NCI-H146 (cell line): ENCODE measurements around the gene BTLA.
A peak's percentile ranks its signal among the peaks of the same experiment; 100 is the strongest.
"Not testable (repeated sequence)": the region's sequence is repeated elsewhere in the genome, so short reads cannot be mapped to it uniquely, and the experiment has no call there.

Source experiments
- DNase-seq: peaks from one replicate; lab custom pipeline; 2025; lab: John Stamatoyannopoulos, UW

Gene BTLA, protein sequence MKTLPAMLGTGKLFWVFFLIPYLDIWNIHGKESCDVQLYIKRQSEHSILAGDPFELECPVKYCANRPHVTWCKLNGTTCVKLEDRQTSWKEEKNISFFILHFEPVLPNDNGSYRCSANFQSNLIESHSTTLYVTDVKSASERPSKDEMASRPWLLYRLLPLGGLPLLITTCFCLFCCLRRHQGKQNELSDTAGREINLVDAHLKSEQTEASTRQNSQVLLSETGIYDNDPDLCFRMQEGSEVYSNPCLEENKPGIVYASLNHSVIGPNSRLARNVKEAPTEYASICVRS

DNA sequence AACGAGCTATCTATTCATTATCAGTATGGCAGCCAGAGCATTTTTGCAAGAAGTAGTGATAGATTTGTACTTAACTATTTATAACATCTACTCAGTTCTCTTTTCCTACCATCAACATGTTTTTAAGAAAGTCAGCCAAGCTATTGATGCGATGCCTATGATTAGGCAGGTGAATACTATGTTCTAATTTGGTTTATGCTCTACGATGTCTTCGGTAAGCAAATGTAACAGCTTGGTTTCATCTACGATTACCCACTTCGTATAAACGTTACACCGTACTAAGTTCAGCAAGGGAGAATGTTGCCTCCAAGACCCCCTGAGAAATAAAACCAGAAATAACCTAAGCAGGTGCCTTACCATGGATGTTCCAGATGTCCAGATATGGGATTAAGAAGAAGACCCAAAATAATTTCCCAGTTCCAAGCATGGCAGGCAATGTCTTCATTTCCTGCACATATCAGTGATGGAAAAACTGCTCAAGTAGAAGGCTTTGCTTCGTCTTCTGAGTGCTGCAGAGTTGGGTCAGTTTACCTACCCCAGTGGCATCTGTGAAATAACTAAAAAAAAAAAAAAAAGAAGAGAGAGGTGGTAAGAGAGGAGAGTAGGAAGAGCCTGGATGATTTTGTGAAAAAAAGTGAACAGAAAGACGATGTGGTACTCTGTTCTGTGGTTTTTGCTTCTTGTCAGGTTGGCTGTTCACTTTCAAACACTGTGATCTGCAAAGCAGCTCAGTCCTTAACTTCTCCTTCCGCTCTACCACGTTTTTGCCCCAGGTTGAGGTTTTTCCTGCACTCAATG, at the start of gene BTLA:
BTLA (minus strand) TSS at position 559 of the 798 bp plus-strand sequence; CDS start at position 445, 114 bp downstream.
- no peak for DNase-seq

DNA sequence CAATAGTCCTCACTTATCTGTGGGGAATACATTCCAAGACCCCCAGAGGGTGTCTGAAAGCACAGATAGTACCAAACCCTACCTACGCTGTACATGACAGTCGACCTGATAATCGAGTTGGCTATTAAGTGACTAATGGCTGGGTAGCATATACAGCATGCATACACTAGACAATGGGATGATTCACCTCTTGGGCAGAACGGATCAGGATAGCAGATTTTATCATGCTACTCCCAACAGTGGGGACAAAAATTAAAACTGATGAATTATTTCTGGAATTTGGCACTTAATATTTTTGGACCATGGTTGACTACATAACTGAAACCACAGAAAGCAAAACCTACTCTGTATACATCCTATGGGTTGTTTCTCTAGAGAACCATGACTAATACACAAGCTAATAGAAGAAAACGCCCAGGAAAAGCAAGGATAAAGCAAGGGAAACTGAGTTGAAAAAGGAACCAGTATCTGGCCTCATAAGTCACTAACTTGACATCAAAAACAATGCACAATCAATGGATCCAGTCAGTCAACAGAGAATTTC, 47.0 kb upstream of the BTLA start:
- DNase-seq: no peak

DNA sequence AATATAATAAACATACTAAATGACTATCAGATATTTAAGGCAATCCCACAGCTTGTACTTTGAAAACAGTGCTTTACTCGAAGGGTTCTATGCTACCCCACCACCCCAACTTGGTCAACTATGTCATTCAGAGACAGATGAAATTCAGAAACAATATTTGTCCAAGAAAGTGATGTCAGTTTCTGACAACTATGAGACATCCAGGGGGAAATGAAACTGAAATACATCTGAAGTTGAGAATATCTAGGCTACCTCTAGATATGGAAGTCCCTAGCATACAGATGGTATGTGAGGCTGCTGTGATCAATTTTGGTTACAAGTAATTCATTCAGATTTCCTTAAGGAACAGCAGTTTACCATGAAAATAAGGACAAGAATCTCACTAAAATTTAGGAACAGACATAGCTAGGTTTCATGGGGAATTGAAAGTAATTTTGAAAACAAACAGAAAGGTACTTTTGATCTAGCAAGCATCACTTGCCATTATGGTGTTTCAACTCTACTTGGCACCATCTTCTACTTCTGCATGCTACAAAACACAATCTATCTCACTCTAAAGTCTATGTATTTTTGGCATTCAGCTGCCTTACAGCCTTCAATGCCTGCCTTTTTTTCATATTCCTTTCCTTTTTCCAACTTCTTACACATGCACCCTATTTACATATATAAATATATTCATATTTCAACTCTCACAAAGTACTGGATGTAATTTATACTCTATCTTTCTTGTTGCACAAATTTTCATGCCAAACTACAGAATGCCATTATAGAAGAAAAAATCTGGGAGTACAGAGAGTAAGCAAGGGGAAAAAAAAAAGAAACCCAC, 40.8 kb upstream of the BTLA start:
- no peak for DNase-seq

DNA sequence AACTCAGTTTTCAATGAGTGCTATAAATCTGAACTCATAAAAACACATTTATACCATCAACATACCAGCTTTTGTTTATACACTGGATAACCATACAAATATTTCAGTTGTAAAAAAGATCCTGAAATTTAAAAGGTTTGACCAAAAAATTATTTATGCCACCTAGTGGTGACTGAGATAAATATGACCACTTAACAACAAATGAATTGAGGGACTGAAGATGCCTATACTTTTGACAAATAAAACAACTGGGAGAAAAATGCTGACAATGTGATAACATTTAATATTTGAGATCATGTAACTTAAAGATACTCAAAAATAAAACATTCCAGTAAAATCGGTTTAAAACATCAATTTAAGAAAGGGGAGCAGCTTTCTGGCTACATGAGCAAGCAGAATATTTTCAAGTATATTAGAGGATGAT, 32.1 kb upstream of the BTLA start:
- peak; percentile 28 for DNase-seq

DNA sequence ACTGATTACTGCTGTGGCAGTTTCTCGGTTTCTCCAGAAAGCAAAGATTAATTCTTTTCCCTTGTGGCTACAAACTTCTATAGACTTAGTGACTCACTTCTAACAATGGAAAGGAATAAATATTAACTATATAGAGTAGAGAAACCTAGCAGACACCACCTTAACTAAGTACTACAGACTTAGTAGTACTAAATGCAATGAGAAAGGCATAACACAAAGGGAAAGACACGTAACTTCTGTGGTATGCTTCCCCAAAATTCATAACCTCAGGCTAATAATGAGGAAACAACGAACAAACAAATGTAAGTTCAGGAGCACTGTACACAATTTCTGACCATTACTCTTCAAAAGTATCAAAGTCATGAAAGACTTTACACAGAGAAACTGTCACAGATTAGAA, 31.3 kb upstream of the BTLA start:
- DNase-seq: no peak

DNA sequence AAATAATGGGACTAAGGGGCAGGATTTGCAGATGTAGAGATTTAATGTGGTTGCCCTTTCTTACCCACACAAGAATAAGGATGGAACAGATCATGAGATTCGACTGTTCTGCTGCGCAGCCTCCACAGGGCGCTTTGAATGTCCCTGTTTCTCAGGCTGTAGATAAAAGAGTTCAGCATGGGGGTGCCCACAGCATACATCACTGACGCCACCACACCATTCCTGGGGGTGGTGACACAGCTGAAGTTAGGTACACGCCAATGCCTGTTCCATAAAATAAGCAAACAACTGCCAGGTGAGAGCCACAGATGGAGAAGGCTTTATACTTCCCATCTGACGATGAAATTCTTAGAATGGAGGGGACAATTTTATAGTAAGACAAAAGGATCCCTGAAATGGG, 24.9 kb upstream of the BTLA start:
- DNase-seq: not testable (repeated sequence)

DNA sequence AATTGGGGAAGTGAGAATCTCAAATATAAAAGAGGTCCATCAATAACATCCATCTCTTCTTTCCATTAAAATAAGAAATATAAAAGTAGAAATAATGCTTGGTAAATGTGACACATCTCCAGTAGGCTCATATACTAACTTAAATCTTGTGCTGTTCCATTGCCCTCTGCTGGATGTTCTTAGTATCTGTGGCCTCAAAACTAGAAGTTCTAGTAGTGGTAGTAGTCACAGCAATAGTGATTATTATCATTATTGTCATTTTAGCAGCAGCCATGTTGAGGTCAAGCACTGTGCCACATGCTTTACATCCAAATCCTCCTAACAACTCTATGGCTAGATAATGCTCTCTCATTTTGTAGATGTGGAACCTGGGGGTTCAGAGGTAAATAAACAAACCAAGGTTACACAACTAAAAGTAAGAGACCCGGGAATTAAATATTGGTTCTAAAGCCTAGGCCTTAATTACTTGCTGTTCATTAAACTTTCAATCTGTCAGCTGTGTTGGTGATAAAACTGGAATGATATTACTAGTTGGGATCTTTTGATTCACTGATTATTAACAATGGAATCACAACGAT, 20.2 kb upstream of the BTLA start:
- peak; percentile 65 for DNase-seq

DNA sequence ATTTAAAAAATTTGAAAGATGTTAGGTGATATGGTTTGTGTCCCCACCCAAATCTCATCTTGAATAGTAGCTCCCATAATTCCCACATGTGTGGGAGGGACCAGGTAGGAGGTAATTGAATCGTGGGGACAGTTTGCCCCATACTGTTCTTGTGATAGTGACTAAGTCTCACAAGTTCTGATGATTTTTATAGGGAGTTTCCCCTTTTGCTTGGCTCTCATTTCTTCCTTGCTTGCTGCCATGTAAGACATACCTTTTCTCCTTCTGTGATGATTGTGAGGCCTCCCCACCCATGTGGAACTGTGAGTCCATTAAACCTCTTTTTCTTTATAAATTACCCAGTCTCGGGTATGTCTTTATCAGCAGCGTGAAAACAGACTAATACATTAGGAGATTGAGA, 19.7 kb upstream of the BTLA start:
- DNase-seq: not testable (repeated sequence)

DNA sequence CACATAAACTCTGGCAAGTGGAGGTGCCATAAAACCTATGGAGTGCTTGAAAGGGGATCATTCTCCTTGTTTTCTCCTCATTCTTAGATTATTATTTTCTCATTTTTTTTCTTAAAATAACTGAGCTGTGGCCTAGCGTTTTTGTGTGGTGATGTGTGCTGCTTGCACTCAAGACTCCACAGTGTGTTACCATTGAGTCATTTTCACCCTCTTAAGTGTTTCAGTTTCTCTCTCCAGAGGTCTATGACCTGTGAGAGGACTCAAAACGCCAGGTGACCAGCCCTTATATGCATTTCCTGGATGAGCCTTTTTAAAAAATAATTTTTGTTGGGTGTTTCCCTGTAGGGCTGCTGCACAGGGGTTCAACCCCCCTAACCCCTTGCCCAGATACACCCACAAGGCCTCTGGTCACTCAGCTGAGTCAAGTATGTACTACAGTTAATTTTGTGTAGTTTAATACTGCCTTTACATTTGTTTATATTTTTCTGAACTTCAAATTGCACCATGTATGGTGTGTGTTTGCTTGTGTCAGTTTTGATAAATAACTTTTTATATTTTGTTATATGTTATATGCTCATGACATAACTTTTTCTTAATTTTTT, 15.4 kb upstream of the BTLA start:
- no peak for DNase-seq

DNA sequence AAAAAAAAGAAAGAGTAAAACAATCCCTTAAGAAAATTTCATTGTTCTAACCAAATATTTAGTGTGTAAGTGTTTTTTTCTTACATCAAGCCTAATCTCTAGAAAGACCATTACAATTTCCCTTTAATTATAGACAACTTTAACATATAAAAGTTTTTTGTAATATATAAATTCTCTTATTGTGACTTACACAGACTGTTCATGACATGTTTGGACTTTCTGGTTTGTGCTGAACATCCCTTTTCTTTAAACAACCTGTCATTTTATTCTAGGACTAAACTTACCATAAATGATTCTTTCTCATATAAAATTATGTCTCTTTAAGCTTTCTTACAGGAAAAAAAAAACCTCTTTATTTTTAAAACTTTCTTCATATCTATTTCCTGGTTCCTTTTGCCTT, 13.0 kb upstream of the BTLA start:
- DNase-seq: no peak

DNA sequence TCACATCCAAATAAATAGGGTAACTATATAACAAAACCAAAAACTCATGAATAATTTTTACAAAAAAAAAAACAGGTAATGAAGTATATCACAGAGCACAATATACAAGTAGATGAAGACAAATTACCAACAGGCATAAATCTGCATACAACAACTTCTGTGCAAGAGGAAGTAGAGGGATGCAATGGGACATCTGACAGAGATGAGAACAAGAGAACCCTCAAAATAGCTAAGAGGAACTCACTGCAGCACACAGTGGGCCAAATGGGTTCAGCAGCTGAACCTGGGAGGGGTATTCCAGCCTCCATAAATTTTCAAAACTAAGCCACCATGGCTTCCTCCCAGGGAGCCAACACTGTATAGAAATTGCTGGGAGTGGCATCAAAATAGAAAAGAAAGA, 9.6 kb upstream of the BTLA start:
- no peak for DNase-seq

DNA sequence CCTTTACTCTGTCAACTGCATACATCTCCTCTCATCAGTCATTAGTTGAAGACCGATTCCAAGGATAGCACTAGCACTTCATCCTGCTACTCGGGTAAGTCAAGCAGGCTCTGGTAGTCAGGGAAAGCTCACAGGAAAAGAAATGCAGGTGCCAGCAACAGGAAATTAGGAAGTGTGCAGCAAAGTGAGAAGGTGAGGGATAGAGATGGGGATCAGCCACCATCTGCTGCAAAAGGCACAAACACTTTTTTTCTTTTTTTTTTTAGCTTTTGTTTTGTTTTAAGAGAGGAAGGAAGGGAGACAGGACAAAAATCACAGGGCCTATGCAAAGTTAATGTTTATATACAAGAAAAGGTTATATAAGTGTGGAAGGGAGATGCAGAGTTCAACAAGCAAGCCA, 9.0 kb upstream of the BTLA start:
- no peak for DNase-seq

DNA sequence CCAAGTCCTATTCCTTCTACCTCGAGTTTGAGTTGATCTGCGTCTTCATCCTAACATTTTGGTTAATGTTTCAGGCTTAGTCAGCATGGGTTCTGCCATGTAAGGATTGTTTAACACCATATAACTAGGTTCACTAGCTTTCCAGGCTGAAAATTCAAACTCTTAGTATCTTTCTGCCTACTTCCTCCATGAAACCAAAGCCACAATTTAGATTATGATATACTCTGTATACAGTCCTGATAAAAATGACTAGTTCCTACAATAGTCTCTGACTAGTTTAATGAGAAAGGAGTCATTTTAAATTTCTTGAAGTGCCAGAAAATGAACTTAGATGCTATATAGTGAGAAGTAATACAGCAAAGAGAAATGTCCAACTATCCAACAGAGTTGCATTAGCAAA, 6.6 kb upstream of the BTLA start:
- DNase-seq: no peak

DNA sequence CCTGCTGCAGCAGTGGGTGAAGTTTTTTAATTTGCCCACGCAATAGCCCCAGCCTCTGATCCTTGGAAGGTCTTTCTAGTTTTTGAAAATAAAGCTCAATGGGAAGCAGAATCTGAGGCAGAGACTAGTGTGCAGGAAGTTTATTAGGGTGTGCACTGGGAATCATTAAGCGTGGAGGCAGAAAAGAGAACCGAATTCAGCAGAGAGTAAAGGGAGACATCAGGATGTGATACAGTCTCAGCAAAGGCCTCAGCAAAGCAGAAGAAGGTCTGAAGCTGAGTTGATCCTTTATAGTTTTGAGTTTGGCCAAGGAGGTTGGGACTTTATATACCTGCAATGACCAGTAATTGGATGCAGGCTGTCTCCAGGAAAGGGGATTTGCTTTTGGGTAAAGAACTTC, 4.9 kb upstream of the BTLA start:
- no peak for DNase-seq

DNA sequence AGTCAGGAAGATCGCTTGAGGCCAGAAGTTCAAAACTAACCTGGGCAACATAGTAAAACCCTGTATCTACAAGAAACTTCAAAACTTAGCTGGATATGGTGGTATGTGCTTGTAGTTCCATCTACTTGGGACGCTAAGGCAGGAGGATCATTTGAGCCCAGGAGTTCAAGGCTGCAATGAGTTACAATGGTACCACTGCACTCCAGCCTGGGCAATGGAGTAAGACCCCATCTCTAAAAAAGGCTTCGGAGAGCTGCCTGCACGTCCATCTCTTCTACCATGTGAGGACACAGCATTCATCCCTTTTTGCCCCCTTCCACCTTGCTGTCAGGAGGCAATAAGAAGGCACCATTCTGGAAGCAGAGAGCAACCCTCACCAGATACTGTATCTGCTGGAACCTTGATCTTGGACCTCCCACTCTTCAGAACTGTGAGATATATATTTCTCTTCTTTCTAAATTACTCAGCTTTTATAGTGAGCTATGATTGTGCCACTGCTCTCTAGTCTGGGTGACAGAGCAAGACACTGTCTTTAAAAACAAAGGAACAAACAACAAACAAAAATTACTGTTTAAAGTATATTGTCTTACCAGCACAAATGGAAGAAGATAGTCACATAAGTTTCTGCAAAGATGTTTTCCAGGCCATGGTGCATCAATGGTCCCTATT, 4.2 kb upstream of the BTLA start:
- no peak for DNase-seq

DNA sequence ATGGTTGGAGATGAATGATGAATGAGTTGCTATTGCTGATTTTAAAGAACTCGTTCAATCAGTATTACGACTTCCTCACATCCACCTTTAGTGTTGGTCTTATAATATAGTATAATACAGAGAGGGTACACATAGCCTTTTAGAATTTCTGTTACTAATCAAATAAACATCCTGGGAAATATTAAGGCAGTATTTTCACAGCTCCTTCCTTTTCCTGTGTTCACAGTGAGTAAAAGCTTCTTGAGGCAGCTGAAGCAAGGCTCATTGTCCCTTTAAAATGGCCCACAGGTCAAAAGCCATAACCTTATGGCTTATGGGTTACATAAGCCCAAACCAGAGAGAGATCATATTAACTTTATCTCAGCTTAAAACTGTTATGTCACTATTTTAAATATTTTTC, 1.3 kb upstream of the BTLA start:
- DNase-seq: no peak

DNA sequence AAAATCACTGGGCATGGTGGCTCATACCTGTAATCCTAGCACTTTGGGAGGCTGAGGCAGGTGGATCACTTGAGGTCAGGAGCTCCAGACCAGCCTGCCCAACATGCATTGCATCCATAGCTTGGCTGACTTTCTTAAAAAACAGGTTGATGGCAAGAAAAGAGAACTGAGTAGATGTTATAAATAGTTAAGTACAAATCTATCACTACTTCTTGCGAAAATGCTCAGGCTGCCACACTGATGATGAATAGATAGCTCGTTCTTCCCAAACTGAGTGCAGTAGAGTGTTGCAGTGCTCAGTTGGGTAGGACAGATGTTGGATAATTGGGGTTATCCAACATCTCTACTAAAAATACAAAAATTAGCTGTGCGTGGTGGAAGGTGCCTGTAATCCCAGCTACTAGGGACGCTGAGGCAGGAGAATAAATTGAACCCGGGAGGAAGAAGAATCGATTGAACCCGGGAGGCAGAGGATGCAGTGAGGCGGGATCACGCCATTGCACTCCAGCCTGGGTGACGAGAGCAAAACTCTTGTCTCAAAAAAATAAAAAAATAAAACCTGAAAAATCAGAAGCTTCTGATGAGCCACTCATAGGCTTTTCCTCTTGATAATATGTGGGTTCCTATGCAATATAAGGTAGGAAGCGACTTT, 1.2 kb downstream of the BTLA start:
- DNase-seq: no peak

DNA sequence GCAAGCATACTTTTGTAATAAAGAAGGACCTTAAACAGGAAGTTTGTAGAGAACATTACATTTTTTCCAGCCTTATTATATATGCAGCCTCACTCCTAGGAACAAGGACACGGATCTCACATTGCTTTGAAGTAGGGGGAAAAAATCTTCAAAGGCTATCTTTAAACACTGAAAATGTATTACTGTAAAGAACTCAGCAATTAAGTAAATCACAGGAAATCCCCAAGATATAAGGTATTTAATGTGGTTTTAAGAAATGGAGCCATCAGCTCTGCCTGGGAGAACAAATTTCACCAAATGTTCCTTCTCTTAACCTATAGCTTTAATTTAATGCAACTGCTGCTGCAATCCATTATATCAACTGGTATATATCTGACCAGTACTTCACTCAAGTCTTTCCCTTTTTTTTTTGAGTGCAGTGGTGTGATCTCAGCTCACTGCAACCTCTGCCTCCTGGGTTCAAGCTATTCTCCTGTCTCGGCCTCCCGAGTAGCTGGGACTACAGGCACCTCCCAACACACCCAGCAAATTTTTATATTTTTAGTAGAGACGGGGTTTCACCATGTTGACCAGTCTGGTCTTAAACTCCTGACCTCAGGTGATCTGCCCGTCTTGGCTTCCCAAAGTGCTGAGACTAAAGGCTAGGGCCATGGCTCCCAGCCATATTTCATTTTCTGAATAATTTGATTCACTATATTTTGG, 2.8 kb downstream of the BTLA start:
- no peak for DNase-seq

DNA sequence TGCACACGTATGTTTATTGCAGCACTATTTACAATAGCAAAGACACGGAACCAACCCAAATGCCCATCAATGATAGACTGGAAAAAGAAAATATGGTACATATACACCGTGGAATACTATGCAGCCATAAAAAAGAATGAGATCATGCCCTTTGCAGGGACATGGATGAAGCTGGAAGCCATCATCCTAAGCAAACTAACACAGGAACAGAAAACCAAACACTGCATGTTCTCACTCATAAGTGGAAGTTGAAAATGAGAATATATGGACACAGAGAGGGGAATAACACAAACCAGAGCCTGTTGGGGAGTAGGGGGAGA, 4.9 kb downstream of the BTLA start:
- not testable (repeated sequence) for DNase-seq

DNA sequence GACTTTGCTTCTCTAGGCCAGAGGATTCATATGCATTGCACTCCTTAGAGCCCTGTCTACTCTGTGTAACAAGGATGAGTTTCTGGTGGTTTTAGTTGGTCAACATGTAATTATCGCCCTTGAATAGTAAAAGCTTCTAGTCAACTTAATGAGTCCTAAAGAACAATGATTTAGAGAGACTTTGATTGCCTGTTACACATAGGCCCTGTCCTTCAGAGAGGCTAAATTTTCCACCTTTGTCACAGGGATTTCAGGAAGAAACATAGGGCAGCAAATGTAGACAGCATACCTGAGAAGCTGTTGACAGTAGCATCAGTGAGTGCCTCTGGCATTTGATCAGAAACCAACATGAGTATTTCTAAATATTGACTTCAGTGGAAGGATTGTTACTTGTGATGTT, 7.1 kb downstream of the BTLA start:
- DNase-seq: no peak
